BLaER1 treated with 17β-estradiol and CSF1 and Interleukin-3, amounts not matched to agents 10 nM and 100 nM (cell line): ENCODE results near the gene SAT2.
"Not testable (repeated sequence)": the region's sequence is repeated elsewhere in the genome, so short reads cannot be mapped to it uniquely, and the experiment has no call there.

ENCODE experiments used
- H3K27ac ChIP-seq, 11 experiments: shearing (Covaris generic); formaldehyde crosslinking; 2 replicates each; pipeline ENCODE4 v1.8.1; 2022
- H3K27me3 ChIP-seq, 11 experiments: shearing (Covaris generic); formaldehyde crosslinking; 2 replicates each; pipeline ENCODE4 v1.8.1; 2022
- H3K36me3 ChIP-seq, 11 experiments: shearing (Covaris generic); formaldehyde crosslinking; 2 replicates each; pipeline ENCODE4 v1.8.1; 2022
- H3K4me1 ChIP-seq, 10 experiments: shearing (Covaris generic); formaldehyde crosslinking; 2 replicates each; pipeline ENCODE4 v1.8.1; 2022
- H3K4me2 ChIP-seq, 11 experiments: shearing (Covaris generic); formaldehyde crosslinking; 2 replicates each; pipeline ENCODE4 v1.8.1; 2022
- H3K4me3 ChIP-seq, 10 experiments: shearing (Covaris generic); formaldehyde crosslinking; 2 replicates each; pipeline ENCODE4 v1.8.1; 2022
- H3K9ac ChIP-seq, 11 experiments: shearing (Covaris generic); formaldehyde crosslinking; 2 replicates each; pipeline ENCODE4 v1.8.1; 2022
- H3K9me3 ChIP-seq, 11 experiments: shearing (Covaris generic); formaldehyde crosslinking; replicated peaks in 1 of 11; 2 replicates each; pipeline ENCODE4 v1.8.1; 2022
- H4K20me1 ChIP-seq, 11 experiments: shearing (Covaris generic); formaldehyde crosslinking; 2 replicates each; pipeline ENCODE4 v1.8.1; 2022
- Cebpa-rat ChIP-seq, 11 experiments: shearing (Covaris generic); IDR thresholded peaks; 2 replicates each; pipeline ENCODE4 v1.8.1; 2022

SAT2 gene

DNA sequence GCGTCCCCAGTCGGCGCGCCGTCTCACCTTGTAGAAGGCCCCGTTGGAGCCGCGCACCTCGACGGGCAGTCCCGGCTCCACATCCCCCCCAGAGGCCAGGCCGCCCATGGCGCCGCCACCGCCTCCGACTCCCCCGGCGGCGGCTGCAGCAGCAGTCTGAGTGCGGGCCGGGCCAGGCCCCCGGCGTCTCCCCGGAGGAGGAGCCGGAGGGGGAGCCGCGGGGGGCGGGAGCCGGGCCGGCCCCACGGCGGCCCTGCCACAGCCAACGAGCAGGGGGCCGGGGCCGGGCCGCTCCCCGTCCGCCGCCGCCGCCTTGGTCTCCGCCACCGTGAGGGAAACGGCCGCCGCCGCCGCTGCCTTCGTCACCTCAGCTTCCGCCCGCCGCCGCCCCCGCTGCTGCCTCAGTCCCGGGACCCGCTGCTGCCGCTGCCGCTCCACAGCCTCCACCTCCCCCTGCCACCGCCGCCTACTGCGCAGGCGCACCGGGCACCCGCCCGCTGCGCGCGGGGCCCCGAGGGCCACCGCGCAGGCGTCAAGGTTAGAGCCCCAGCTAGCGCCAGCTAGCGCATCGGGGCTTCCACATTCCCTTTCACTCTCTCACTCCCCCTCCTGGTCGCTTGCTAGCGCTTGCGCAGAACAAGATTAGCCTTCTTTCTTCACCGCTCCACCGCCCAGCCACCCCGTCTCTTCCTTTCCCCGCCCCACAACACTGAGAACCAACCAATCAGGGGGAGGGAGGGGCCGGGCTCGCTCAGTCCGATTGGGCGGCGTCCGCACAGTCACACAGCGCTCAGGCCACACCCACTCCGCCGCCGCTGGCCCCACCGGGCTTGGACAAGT lies 13.0 kb downstream of the SAT2 start, which contains the start of gene FXR2:
Gene FXR2 (minus strand): TSS at position 473 of the 840 bp plus-strand sequence. CDS start 365 bp downstream, at position 108.
- Histone ChIP-seq H3K4me1 (peaks cover 24 to 38% (median 31%) of the 10 kb centered on the region in 10 experiments), H3K27ac (peak within 1 kb of the TSS; percentile 78 to 93 (median 90)), H3K4me2 (peak within 1 kb of the TSS; percentile 85 to 100 (median 95)), H3K36me3 (peaks cover 15 to 27% (median 21%) of the 10 kb centered on the region in 11 experiments), H3K9me3 (no peaks in the 10 kb centered on the region), H3K27me3 (no peaks in the 10 kb centered on the region), H4K20me1 (peaks cover 13 to 44% (median 39%) of the 10 kb centered on the region in 11 experiments; a peak in 16 of 22 replicates), H3K9ac (peak within 1 kb of the TSS; percentile 85 to 96 (median 93)), H3K4me3 (peak within 1 kb of the TSS; percentile 81 to 97 (median 88))
- TF ChIP-seq Cebpa-rat (IDR thresholded peaks at IDR 0.05) = no peak

GRCh38 chr17:7613769-7614424 lies 13.7 kb downstream of the SAT2 start:
- Histone ChIP-seq H3K4me3 (peak overlapping the region; percentile 81 to 97 (median 88)), H3K9me3 (no peaks in the 10 kb centered on the region), H3K9ac (peak overlapping the region; percentile 85 to 96 (median 93)), H3K27me3 (no peaks in the 10 kb centered on the region), H3K27ac (peak overlapping the region; percentile 78 to 93 (median 90)), H3K36me3 (peaks cover 15 to 35% (median 24%) of the 10 kb centered on the region in 11 experiments), H4K20me1 (peaks cover 13 to 51% (median 46%) of the 10 kb centered on the region in 11 experiments; a peak in 17 of 22 replicates), H3K4me1 (peaks cover 24 to 38% (median 31%) of the 10 kb centered on the region in 10 experiments), H3K4me2 (peak overlapping the region; percentile 85 to 100 (median 95))
- no peak for TF ChIP-seq Cebpa-rat (IDR thresholded peaks at IDR 0.05)

DNA sequence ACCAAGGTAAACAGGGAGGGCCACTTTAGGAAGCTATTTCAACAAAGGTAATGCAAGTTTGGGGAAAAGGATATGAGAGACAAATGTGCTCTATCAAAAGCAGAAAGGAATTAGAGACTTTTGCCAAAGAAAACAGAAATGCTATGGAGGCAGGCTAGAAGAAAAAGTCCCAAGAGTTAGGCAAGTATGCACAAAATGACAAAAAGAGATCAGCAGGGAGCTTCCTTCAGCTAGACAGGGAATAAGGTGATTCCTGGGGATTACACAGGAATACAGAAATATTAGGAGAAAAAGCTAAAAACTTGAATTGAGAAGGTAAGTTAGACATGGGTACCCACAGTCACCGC lies 15.4 kb downstream of the SAT2 start:
- Histone ChIP-seq H3K4me2 (peak overlapping the region; percentile 85 to 100 (median 95)), H3K4me1 (peaks cover 24 to 38% (median 32%) of the 10 kb centered on the region in 10 experiments), H4K20me1 (peaks cover 13 to 67% (median 53%) of the 10 kb centered on the region in 11 experiments; a peak in 17 of 22 replicates), H3K4me3 (no peak overlapping the region), H3K9me3 (no peaks in the 10 kb centered on the region), H3K9ac (peak overlapping the region in 3 of 11 experiments; percentile 1 to 51 (median 40); a peak in 2 of 22 replicates), H3K27me3 (no peaks in the 10 kb centered on the region), H3K36me3 (peaks cover 15 to 51% (median 40%) of the 10 kb centered on the region in 11 experiments), H3K27ac (peak overlapping the region in 1 of 11 experiments; percentile 41; a peak in 1 of 22 replicates)
- TF ChIP-seq Cebpa-rat (IDR thresholded peaks at IDR 0.05) = no peak

- Histone ChIP-seq H3K9ac (peak overlapping the region in 4 of 11 experiments; percentile 1 to 51 (median 33); a peak in 4 of 22 replicates), H3K36me3 (peaks cover 16 to 56% (median 41%) of the 10 kb centered on the region in 11 experiments), H3K4me1 (peaks cover 24 to 38% (median 33%) of the 10 kb centered on the region in 10 experiments), H3K9me3 (no peaks in the 10 kb centered on the region), H3K27me3 (no peaks in the 10 kb centered on the region), H4K20me1 (peaks cover 13 to 72% (median 56%) of the 10 kb centered on the region in 11 experiments; a peak in 18 of 22 replicates), H3K4me3 (0 out of 20 replicates have a peak overlapping the region, but pooled peaks of 1 of the 10 experiments have one; percentile 2), H3K4me2 (peak overlapping the region; percentile 85 to 100 (median 95); a peak in 21 of 22 replicates), H3K27ac (peak overlapping the region in 2 of 11 experiments; percentile 18 to 41; a peak in 2 of 22 replicates)
- no peak for TF ChIP-seq Cebpa-rat (IDR thresholded peaks at IDR 0.05)
These were observed 15.9 kb downstream of the SAT2 start for GRCh38 chr17:7611635-7612293.

- Histone ChIP-seq H3K27ac (no peak overlapping the region), H3K4me1 (peaks cover 24 to 38% (median 30%) of the 10 kb centered on the region in 10 experiments), H3K36me3 (peaks cover 27 to 67% (median 53%) of the 10 kb centered on the region in 11 experiments), H3K4me3 (no peak overlapping the region), H3K9me3 (no peaks in the 10 kb centered on the region), H3K27me3 (no peaks in the 10 kb centered on the region), H4K20me1 (peaks cover 13 to 83% (median 66%) of the 10 kb centered on the region in 11 experiments; a peak in 19 of 22 replicates), H3K4me2 (0 out of 22 replicates have a peak overlapping the region, but pooled peaks of 1 of the 11 experiments have one; percentile 91), H3K9ac (no peak overlapping the region)
- no peak for TF ChIP-seq Cebpa-rat (IDR thresholded peaks at IDR 0.05)
These were observed 17.0 kb downstream of the SAT2 start for GRCh38 chr17:7610641-7611040.

DNA sequence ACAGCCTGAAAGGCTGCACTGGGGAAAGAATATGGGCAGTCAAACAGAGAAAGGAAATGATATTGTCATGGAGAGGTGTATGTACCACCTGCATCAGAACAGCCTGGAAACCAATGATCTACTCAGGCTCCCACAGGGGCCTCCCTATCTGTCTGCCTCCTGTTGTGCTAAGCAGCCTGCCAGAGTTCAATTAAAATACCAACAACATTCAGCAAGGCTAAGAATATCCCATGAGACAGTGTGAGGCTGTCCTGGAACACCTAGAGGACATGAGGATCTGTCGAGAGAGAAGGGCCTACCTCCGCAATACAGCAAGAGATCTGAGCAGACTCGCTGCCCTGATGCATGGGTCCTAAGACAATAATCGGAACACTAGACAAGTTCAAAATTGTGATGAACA lies 21.3 kb downstream of the SAT2 start:
- H3K4me1 ChIP-seq = peaks cover 0 to 11% (median 2%) of the 10 kb centered on the region in 10 experiments; a peak in 10 of 20 replicates
- no peak overlapping the region for H3K27ac ChIP-seq
- no peak overlapping the region for H3K9ac ChIP-seq
- peaks cover 3 to 70% (median 47%) of the 10 kb centered on the region in 11 experiments; a peak in 18 of 22 replicates for H4K20me1 ChIP-seq
- peaks cover 62 to 100% (median 87%) of the 10 kb centered on the region in 11 experiments for H3K36me3 ChIP-seq
- H3K4me3 ChIP-seq = no peak overlapping the region
- TF ChIP-seq Cebpa-rat (IDR thresholded peaks at IDR 0.05) = no peak
- no peak overlapping the region for H3K4me2 ChIP-seq
- no peaks in the 10 kb centered on the region for H3K27me3 ChIP-seq
- no peaks in the 10 kb centered on the region for H3K9me3 ChIP-seq

- Histone ChIP-seq H4K20me1 (peaks cover 0 to 14% (median 0%) of the 10 kb centered on the region in 11 experiments; a peak in 4 of 22 replicates), H3K36me3 (peaks cover 94 to 100% (median 96%) of the 10 kb centered on the region in 11 experiments)
- H3K9me3 ChIP-seq, H3K4me1 ChIP-seq, H3K27ac ChIP-seq, H3K4me2 ChIP-seq, H3K27me3 ChIP-seq, H3K9ac ChIP-seq, H3K4me3 ChIP-seq: not testable (repeated sequence)
These were observed 30.1 kb downstream of the SAT2 start for GRCh38 chr17:7597561-7597960.

- Histone ChIP-seq H3K9ac (peak overlapping the region in 1 of 11 experiments; percentile 15; a peak in 1 of 22 replicates), H3K9me3 (no peaks in the 10 kb centered on the region), H4K20me1 (peaks cover 0 to 53% (median 12%) of the 10 kb centered on the region in 11 experiments; a peak in 13 of 22 replicates), H3K4me1 (peaks cover 7 to 21% (median 13%) of the 10 kb centered on the region in 10 experiments), H3K27me3 (no peaks in the 10 kb centered on the region), H3K4me2 (no peak overlapping the region), H3K27ac (no peak overlapping the region), H3K36me3 (peaks cover 70 to 96% (median 88%) of the 10 kb centered on the region in 11 experiments), H3K4me3 (no peak overlapping the region)
- no peak for TF ChIP-seq Cebpa-rat (IDR thresholded peaks at IDR 0.05)
These were observed 34.3 kb downstream of the SAT2 start for GRCh38 chr17:7593296-7593695.
